WERI-Rb-1 (cell line): ENCODE measurements around the gene APOL1.
"Not testable (repeated sequence)": the region's sequence is repeated elsewhere in the genome, so short reads cannot be mapped to it uniquely, and the experiment has no call there.

Source experiments
- DNase-seq: peaks from one replicate; pipeline ENCODE4 v3.0.0-alpha.2; 2020
- H3K27ac ChIP-seq: fragments of 250-450 bp; sonication (Bioruptor Pico); 2 replicates; pipeline ENCODE4 v1.5.1; 2020; ENCODE audit warnings: mild to moderate bottlenecking, moderate library complexity
- H3K27me3 ChIP-seq: fragments of 250-450 bp; sonication (Bioruptor Pico); 2 replicates; pipeline ENCODE4 v1.5.1; 2021; ENCODE audit warnings: mild to moderate bottlenecking, low read depth, moderate library complexity; ENCODE audit not compliant: insufficient read depth, severe bottlenecking
- H3K36me3 ChIP-seq: fragments of 250-450 bp; sonication (Bioruptor Pico); 2 replicates; pipeline ENCODE4 v1.5.1; 2020; ENCODE audit warnings: mild to moderate bottlenecking, moderate library complexity
- H3K4me3 ChIP-seq: 2 replicates; pipeline ENCODE4 v1.5.1; 2011; ENCODE audit warnings: low read depth, mild to moderate bottlenecking, control low read depth, low read length
- H3K9me3 ChIP-seq: fragments of 250-450 bp; sonication (Bioruptor Pico); 2 replicates; pipeline ENCODE4 v1.5.1; 2021; ENCODE audit warnings: mild to moderate bottlenecking, moderate library complexity; ENCODE audit not compliant: severe bottlenecking
- CTCF ChIP-seq: IDR thresholded peaks from 2 replicates; pipeline ENCODE4 v1.5.1; 2011; ENCODE audit warnings: low read depth, mild to moderate bottlenecking, control low read depth, inconsistent platforms, low read length

APOL1 gene

GRCh38 chr22:36286096-36286957, 33.4 kb downstream of the APOL1 start:
- H3K36me3 ChIP-seq: peaks cover 68% of the 10 kb centered on the region
- no peak overlapping the region for H3K27ac ChIP-seq
- peak; percentile 99 for TF ChIP-seq CTCF
- H3K4me3 ChIP-seq: no peak overlapping the region
- H3K27me3 ChIP-seq: no peaks in the 10 kb centered on the region
- no peaks in the 10 kb centered on the region for H3K9me3 ChIP-seq
- peak; percentile 73 for DNase-seq

- no peak for DNase-seq
- no peak for TF ChIP-seq CTCF
- Histone ChIP-seq H3K9me3 (no peaks in the 10 kb centered on the region), H3K27ac (no peak overlapping the region), H3K36me3 (peaks cover 71% of the 10 kb centered on the region), H3K27me3 (no peaks in the 10 kb centered on the region), H3K4me3 (no peak overlapping the region)
Observed at GRCh38 chr22:36287881-36288515, 35.1 kb downstream of the APOL1 start.

DNA sequence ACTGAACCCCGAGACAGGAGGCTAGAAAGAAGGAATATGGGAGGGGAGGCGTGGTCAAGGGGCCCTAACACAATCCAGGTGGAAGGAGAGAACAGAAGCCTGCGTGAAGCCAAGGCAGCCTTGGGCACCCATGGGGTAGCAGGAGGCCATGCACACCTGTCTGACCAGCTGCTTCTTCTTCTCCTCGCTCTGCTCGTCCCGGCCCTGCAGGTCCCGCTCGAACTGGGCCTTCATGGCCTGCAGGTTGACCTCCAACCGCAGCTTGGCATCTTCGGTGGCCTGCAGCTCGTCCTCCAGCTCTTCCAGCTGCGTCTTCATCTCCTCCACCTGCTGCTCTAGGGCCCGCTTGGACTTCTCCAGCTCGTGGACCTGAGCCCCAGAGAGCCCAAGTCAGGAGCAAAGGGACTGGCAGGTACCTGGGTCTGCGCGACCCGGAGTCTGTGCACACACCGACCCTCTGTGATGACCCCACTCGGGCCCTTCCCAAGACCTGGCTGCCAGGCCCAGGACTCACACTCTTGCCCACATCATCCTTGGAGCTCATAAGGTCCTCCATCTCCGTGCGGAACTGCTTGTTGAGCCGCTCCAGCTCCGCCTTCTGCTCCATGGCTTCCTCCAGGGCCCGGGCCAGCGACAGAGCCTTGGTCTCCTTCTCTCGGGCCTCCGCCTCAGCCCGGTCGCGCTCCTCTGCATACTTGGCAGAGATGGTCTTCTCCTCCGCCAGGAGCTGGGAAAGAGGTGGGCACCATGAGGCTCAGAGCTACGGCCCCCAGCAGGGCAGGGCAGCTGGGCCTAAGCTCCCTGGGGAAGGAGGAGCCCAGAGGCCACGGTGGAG, 35.9 kb downstream of the APOL1 start:
- no peak overlapping the region for H3K27ac ChIP-seq
- no peak for DNase-seq
- H3K27me3 ChIP-seq: no peaks in the 10 kb centered on the region
- H3K36me3 ChIP-seq: peaks cover 73% of the 10 kb centered on the region
- no peak for TF ChIP-seq CTCF
- no peaks in the 10 kb centered on the region for H3K9me3 ChIP-seq
- no peak overlapping the region for H3K4me3 ChIP-seq

- Histone ChIP-seq H3K27ac (no peak overlapping the region), H3K9me3 (no peaks in the 10 kb centered on the region), H3K4me3 (no peak overlapping the region), H3K27me3 (no peaks in the 10 kb centered on the region), H3K36me3 (peaks cover 75% of the 10 kb centered on the region)
- no peak for TF ChIP-seq CTCF
- no peak for DNase-seq
Observed at GRCh38 chr22:36289406-36289870, 36.5 kb downstream of the APOL1 start.

- not testable (repeated sequence) for H3K9me3 ChIP-seq, H3K4me3 ChIP-seq, DNase-seq, H3K27ac ChIP-seq, H3K27me3 ChIP-seq
- H3K36me3 ChIP-seq: peaks cover 76% of the 10 kb centered on the region
Observed at GRCh38 chr22:36289948-36290371, 37.0 kb downstream of the APOL1 start.

DNA sequence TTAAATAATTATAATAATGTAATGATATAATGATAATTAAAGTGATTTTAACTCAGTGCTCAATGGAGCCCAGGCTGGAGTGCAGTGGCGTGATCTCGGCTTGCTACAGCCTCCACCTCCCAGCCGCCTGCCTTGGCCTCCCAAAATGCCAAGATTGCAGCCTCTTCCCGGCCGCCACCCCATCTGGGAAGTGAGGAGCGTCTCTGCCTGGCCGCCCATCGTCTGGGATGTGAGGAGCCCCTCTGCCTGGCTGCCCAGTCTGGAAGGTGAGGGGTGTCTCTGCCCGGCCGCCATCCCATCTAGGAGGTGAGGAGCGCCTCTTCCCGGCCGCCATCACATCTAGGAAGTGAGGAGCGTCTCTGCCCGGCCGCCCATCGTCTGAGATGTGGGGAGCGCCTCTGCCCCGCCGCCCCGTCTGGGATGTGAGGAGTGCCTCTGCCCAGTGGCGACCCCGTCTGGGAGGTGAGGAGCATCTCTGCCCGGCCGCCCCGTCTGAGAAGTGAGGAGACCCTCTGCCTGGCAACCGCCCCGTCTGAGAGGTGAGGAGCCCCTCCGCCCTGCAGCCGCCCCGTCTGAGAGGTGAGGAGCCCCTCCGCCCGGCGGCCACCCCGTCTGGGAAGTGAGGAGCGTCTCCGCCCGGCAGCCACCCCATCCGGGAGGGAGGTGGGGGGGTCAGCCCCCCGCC, 37.6 kb downstream of the APOL1 start:
- not testable (repeated sequence) for DNase-seq, H3K4me3 ChIP-seq, H3K9me3 ChIP-seq, H3K27ac ChIP-seq, H3K27me3 ChIP-seq
- peaks cover 76% of the 10 kb centered on the region for H3K36me3 ChIP-seq
